Neuron (in vitro differentiated cells): ENCODE measurements around the gene PPP1R26.

Experiments
- H2AFZ ChIP-seq: one replicate; pipeline ENCODE4 v1.6.1; 2013; ENCODE audit warnings: low read depth, mild to moderate bottlenecking, inconsistent platforms, low read length, moderate library complexity
- H3K27me3 ChIP-seq: one replicate; pipeline ENCODE4 v1.6.1; 2013; ENCODE audit warnings: low read length; ENCODE audit not compliant: insufficient read depth
- H3K36me3 ChIP-seq: one replicate; pipeline ENCODE4 v1.6.1; 2013; ENCODE audit warnings: low read length; ENCODE audit not compliant: insufficient read depth
- H3K4me1 ChIP-seq: one replicate; pipeline ENCODE4 v1.6.1; 2013; ENCODE audit warnings: low read length; ENCODE audit not compliant: insufficient read depth
- H3K4me3 ChIP-seq: 2 replicates; pipeline ENCODE4 v1.5.1; 2013; ENCODE audit warnings: mild to moderate bottlenecking, low read length, moderate library complexity
- H3K9me3 ChIP-seq: one replicate; pipeline ENCODE4 v1.6.1; 2013; ENCODE audit warnings: low read length

PPP1R26 gene

DNA sequence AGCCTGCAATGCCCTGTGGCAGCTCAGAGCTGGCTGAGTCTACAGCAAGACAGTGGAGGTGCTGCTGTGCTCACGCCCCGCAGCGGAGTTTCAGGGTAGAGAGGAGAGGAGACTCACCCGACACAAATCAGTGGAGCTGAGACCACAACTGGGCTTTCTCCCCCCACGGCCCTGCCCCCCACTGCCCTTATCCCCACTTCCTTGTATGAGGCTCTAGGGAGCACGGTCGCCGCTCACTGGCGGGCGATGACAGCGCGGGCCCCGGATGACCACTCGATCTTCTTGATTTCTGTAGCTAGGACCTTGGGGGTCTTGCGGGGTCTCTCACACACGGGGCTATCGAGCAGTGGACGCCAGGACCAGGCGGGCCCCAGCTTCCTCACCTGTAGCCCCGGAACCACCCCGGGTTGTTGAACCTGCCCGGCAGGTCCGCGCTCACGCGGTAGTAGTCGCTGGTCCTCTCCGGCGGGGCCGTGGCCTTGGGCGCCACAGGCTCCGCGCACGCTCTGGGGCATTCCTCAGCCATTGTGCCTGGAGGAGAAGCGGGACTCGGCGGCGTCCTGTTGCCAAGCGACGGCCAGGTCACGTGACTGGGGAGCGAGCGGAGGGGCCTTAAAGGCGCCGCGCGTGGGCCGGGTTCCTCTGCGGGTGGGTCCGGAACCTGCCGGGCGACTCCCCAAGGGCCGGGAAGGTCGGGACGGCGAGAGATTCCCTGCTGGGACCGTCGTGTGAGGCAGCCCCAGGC, 19.9 kb downstream of the PPP1R26 start:
- peaks cover 23% of the 10 kb centered on the region for H3K36me3 ChIP-seq
- H3K9me3 ChIP-seq, result no peaks in the 10 kb centered on the region
- peak overlapping the region; percentile 83 for H3K4me3 ChIP-seq
- H2AFZ ChIP-seq, result peak overlapping the region; percentile 83
- H3K27me3 ChIP-seq, result no peaks in the 10 kb centered on the region
- peaks cover 21% of the 10 kb centered on the region for H3K4me1 ChIP-seq

DNA sequence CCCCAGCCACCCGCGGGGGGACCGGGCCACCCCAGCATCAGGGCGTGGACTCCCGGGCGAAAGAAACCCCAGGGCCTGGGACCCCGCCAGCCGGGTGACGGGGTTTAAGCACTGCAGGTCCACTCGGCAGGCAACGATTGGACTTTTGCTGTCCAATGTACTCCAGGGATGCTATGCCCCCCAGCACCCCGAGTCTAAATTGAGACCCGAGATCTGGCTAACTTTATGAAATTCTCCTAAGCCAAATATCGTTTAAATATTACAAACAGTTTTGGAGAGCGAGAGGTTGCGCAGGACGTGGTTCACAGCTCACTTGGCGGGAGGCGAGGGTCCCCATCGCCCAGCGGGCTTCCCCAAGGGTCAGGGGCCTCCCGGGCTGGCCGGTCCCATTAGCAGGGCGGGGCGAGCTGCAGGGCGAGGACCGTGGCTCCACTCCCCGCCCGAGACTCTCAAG, 20.5 kb downstream of the PPP1R26 start:
- Histone ChIP-seq H3K4me1 (peaks cover 21% of the 10 kb centered on the region), H2AFZ (peak overlapping the region; percentile 83), H3K9me3 (no peaks in the 10 kb centered on the region), H3K4me3 (peak overlapping the region; percentile 83), H3K27me3 (no peaks in the 10 kb centered on the region), H3K36me3 (peaks cover 29% of the 10 kb centered on the region)

DNA sequence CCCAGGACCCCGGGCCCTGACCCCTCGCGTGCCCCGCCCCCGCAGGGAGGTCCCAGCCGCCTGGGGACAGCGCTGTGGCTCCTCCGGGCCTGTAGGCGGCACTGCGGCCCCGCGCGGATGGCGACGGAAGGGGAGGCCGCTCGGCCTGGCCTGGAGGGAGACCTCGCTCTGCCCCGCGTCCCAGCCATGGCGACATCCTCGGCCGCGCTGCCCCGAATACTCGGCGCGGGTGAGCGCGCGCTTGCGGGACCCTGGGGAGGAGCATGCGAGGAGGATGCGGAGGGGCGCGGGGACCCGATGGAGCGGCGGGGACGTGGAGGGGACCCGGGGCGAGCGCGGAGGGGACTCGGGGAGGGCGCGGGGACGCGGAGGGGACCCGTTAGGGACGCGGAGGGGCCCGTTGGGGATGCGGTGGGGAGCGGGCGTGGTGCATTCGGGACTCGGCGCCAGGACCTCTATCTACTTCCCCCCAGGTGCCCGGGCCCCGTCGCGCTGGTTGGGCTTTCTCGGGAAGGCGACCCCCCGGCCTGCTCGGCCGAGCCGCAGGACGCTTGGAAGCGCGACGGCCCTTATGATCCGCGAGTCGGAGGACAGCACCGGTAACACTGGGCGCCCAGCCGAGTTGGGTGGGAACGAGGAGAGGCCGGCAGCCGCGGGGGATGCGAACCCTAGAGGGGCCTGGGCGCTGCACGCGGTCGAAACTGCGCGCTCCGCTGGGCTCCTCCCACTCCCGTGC, 21.1 kb downstream of the PPP1R26 start, which contains the start of gene MRPS2:
TSS of gene MRPS2 (plus strand) at position 158 of the 736 bp plus-strand sequence. CDS start at position 187, 29 bp downstream.
- peak within 1 kb of the TSS; percentile 83 for H3K4me3 ChIP-seq
- peaks cover 33% of the 10 kb centered on the region for H3K36me3 ChIP-seq
- H3K27me3 ChIP-seq, result no peaks in the 10 kb centered on the region
- H3K9me3 ChIP-seq, result no peaks in the 10 kb centered on the region
- peak within 1 kb of the TSS; percentile 83 for H2AFZ ChIP-seq
- peaks cover 21% of the 10 kb centered on the region for H3K4me1 ChIP-seq

DNA sequence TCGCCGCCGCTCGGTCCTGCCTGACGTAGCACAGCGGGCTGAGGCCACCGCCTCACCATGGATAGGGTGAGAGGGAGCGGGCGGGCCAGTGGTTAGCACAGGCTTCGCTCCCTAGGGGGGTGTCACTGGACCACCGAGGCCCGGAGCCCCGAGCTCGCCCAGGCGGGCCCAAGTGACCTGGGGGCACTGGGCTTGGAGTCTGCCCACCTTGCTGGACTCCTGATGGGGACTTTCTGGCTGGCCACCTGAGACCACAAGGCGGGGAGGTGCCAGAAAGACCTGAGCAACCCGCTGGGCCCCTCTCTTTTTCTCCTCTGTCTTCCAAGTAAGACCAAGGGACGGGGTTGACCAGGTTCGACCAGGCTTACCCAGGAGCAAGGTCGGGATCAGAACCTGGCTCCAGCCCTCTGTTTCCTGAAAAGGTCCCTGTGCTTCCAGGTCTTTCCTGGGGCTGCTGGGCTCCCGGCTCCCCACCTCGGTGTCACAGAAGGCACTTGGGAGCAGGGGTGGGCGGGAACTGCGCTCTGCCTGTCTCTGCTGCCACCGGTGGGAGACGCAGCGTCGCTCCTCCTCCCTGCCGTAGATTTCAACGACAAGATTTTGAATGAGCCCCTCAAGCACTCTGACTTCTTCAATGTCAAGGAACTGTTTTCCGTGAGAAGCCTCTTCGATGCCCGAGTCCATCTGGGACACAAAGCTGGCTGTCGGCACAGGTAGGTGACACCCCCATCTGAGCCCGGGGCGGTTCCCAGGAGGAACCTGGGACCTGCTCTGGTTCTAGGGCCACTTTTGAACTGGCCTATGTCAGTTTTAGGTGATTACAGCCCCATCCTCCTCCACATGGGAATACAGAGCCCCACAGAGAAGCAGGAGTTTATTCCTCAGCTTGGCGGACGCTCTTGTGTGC, 21.9 kb downstream of the PPP1R26 start:
- Histone ChIP-seq H3K27me3 (no peaks in the 10 kb centered on the region), H3K36me3 (peaks cover 33% of the 10 kb centered on the region), H3K4me3 (peak overlapping the region; percentile 83), H2AFZ (peak overlapping the region; percentile 83), H3K9me3 (no peaks in the 10 kb centered on the region), H3K4me1 (peaks cover 21% of the 10 kb centered on the region)

DNA sequence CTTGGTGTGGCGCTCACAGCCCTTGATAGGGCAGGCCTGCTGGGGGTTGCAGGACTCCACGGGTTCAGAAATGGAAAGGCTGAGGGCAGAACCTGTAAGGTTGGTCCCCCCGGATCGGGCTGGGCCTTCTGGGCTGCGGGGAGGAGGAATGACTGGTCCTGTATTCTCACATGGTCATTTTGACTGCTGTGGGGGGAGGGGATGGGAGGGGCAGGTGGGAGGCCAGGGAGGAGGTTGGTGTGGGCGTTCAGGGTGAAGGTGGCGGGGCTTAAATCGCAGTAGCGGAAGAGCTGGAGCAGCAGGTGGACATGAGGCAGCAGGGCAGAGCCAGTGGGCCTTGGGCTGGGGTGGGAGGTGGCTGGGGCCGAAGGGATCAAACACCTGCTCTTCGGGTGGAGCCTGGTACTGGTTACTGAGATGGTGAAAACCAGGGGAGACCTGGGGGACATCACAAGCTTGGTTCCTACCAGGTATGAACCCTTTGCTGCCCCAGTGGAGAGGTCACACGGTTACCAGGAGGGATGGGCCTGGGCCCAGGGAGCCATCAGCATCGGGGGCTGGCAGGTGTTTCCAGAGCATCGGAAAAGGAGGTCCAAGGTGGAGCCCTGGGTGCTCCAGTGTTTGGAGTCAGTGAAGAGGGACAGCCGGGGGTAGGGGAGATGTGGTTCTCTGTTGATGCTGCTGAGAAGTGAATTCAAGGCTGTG, 22.7 kb downstream of the PPP1R26 start:
- H3K27me3 ChIP-seq, result no peaks in the 10 kb centered on the region
- no peak overlapping the region for H2AFZ ChIP-seq
- H3K36me3 ChIP-seq, result peaks cover 33% of the 10 kb centered on the region
- no peaks in the 10 kb centered on the region for H3K9me3 ChIP-seq
- no peak overlapping the region for H3K4me3 ChIP-seq
- H3K4me1 ChIP-seq, result peaks cover 21% of the 10 kb centered on the region

DNA sequence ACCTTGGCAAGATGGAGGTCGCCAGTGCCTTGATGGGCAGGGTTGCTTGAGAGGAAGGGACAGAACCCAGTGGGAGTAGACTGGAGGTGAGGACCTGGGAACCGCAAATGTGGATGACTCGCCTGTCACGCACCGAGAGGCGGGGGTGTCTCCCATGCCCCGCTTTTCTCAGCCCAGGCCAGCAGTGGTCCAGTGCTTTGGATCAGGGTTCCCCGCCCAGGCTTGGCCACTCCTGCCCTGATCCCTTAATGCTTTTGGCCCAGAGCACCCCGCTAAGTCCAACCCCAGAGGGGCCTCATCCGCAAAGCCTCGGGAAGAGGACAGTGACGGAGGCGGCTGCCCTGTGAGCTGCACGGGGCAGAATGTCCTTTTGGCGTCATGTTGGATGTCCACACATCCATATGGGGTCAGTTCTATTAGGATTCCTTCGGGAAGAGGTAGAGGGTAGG, 23.3 kb downstream of the PPP1R26 start:
- H3K9me3 ChIP-seq, result no peaks in the 10 kb centered on the region
- H2AFZ ChIP-seq, result no peak overlapping the region
- peaks cover 33% of the 10 kb centered on the region for H3K36me3 ChIP-seq
- H3K4me1 ChIP-seq, result peaks cover 21% of the 10 kb centered on the region
- H3K27me3 ChIP-seq, result no peaks in the 10 kb centered on the region
- no peak overlapping the region for H3K4me3 ChIP-seq

DNA sequence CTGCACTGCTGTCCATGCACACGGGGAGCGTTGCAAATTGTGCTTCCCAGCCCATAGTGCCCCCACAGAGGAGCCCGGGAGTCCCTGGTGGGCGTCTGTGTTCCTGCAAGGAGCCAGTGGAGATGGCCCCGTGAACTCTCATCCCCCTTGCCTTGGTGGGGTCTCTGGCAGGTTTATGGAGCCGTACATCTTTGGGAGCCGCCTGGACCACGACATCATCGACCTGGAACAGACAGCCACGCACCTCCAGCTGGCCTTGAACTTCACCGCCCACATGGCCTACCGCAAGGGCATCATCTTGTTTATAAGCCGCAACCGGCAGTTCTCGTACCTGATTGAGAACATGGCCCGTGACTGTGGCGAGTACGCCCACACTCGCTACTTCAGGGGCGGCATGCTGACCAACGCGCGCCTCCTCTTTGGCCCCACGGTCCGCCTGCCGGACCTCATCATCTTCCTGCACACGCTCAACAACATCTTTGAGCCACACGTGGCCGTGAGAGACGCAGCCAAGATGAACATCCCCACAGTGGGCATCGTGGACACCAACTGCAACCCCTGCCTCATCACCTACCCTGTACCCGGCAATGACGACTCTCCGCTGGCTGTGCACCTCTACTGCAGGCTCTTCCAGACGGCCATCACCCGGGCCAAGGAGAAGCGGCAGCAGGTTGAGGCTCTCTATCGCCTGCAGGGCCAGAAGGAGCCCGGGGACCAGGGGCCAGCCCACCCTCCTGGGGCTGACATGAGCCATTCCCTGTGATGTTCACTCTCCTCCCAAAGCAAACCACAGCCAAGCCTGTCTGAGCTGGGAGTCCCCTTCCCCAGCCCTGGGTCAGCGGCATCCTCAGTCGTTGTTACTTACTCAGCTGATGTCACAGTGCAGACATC, 24.0 kb downstream of the PPP1R26 start:
- peaks cover 33% of the 10 kb centered on the region for H3K36me3 ChIP-seq
- no peaks in the 10 kb centered on the region for H3K9me3 ChIP-seq
- peaks cover 20% of the 10 kb centered on the region for H3K4me1 ChIP-seq
- no peaks in the 10 kb centered on the region for H3K27me3 ChIP-seq
- H3K4me3 ChIP-seq, result no peak overlapping the region
- no peak overlapping the region for H2AFZ ChIP-seq

DNA sequence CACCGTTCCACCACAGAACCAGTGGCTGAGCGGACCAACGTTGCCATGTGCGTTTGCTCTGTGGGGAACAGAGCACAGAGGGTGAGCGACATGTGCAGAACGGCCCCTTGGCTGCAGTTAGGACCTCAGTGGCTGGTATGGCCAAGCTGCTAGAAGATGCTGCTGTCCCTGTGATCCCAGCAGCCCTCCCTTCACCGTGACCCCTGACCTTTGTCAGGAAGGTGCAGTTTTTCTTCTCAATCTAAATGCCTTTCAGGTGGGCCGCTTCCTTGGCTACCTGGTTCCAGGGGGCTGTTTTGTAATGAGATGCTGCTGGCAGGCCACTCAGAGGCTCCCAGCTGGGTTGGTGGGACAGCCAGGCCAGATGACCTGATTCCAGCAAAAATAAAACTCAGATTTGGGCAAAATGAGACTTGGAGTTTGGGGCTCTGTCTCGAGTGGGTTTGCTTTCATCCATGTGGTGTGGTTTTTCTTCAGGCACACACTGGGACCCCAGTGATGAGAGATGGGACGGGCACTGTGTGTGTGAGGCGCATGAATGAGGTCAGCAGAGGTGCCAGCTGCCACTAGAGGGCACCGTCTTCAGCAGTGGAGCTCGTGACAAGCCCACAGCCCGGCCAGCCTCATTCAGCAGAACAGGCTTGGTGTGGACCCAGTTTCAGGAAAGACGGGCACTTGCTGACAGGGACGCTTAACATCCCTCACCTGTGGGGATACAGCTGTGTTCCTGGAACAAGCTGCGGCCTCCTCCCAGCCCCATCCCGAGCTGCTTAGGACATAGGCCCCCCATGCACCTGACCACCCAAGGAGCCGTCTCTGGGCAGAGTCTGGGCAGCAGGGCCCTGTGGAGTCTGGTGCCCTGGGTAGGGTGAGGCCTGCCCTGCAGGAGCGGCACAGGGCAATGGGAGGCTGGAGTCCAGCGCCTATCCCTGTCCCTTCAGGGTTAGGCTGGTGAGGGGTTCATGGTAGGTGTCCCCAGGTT, 25.0 kb downstream of the PPP1R26 start:
- no peaks in the 10 kb centered on the region for H3K27me3 ChIP-seq
- H3K4me1 ChIP-seq, result peaks cover 13% of the 10 kb centered on the region
- no peak overlapping the region for H2AFZ ChIP-seq
- H3K4me3 ChIP-seq, result no peak overlapping the region
- H3K9me3 ChIP-seq, result no peaks in the 10 kb centered on the region
- H3K36me3 ChIP-seq, result peaks cover 33% of the 10 kb centered on the region

DNA sequence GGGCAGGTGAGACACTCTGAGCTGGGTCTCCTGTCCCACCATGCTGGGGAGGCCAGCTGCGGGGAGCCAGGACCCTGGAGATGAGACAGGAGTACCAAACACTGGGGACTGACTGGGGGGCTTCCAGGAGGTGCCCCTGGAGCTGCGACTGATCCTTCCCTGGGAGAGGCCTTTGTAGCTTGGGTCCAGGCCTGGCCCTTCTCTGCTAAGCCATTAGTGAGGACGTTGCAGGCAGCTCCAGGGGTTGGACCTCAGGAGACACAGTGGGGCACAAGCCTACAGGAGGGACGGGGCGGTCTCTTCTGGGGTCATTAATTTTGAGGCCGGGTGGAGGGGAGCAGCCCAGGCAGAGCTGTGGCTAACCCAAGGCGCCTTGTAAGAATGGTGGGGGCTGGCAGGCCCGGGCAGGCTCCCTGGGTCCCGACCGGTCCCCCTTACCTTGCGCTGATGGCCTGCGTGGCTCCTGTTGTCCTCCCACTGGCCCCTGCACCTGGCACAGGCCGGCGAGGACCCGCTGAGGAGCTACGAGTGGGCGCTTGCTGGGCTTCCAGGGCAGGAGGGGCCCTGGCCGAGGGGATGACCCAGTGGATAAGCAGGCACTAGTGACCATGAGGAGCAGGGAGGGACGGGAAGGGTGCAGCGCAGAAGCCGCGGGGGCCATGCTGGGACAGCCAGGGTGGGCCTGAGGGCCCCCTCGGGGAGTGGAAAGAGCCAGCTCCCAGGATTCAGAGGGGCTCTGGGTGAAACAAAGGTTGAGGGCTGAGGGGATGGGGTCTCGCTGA, 26.0 kb downstream of the PPP1R26 start:
- no peak overlapping the region for H3K4me3 ChIP-seq
- no peaks in the 10 kb centered on the region for H3K9me3 ChIP-seq
- H3K36me3 ChIP-seq, result peaks cover 33% of the 10 kb centered on the region
- no peaks in the 10 kb centered on the region for H3K27me3 ChIP-seq
- H2AFZ ChIP-seq, result no peak overlapping the region
- H3K4me1 ChIP-seq, result peaks cover 13% of the 10 kb centered on the region

DNA sequence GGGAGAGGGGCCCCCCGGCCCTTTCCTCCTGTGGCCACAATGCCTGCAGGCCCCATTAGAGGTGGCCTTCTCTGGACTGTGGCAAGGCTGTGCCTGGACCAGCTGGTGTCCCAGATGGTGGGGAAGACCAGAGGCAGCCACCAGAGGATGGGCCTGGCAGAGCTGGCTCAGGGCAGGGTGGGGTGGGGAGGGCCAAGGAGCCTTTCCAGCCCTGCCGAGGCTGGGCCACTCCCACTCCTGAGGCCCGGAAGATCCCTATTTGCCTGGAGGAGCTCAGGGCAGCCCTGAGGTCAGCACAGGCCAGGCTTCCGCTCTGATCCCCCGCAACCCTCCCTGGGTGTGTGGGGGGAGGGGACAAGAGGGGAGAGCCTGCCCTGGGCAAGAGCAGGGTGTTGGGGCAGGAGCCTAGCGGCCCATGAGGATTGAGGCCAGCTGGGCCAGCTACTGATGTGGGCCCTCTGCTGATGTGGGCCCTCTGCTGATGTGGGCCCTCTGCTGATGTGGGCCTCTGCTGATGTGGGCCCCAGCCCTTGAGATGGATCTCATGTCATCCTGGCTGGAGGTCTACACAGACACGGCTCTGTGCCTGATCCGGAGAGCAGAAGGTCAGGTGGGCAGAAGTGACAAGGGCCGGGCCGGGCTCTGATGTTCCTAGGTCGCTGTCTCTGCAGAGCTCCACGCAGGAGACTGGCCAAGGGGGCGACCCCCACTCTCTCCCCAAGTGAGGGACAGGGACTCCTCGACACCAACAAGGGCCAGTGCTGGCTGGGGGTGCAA, 26.9 kb downstream of the PPP1R26 start:
- peaks cover 33% of the 10 kb centered on the region for H3K36me3 ChIP-seq
- H3K27me3 ChIP-seq, result no peaks in the 10 kb centered on the region
- H3K4me3 ChIP-seq, result no peak overlapping the region
- H3K4me1 ChIP-seq, result peaks cover 7% of the 10 kb centered on the region
- H2AFZ ChIP-seq, result no peak overlapping the region
- no peaks in the 10 kb centered on the region for H3K9me3 ChIP-seq
